HG02798 (cell line): ENCODE results near the gene IMPDH2.

Experiments used
- ATAC-seq: cut with Tn5 transposase; IDR thresholded peaks from one replicate; pipeline ENCODE4 v1.9.1; 2021; ENCODE audit warnings: mild to moderate bottlenecking; ENCODE audit not compliant: unreplicated experiment, poor library complexity

Gene IMPDH2

DNA sequence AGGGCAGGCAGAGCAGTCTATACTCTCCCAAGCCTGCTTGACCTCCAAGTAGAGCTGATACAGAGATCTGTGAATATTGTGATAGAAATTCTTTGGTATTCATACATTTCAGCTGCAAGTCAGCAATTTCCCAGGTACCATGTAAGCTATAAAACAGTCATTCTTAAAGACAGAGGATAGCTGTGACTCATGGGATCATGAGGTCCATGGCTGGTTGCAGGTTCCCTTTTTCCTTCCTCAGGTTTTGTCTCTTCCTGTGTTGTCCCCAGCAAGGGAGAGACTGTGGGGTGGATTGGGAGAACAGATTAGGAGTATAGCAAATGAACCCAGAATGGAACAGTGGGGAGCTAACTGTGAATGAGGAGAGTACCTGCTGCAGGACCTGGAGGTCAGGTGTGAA, 44.5 kb downstream of the IMPDH2 start:
- ATAC-seq, result no peak

DNA sequence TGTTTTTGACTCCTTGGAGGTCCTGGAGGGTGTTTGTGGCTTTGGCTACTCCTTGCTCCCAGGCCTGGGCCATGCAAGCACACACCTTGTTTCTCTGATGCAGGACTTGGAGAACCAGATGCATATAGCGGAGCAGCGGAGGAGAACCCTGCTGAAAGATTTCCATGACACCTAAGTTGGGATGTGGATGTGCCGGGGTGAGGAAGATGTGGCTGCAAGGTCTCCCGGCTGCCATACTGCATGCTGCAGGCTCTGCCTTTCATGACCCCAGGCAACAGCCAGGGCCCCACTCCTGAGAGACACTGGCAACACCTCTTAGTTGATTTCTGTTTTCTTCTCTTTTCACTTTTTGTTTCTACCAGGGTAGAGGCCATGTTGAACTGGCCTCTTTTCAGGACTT, 46.1 kb downstream of the IMPDH2 start:
- ATAC-seq, result no peak

DNA sequence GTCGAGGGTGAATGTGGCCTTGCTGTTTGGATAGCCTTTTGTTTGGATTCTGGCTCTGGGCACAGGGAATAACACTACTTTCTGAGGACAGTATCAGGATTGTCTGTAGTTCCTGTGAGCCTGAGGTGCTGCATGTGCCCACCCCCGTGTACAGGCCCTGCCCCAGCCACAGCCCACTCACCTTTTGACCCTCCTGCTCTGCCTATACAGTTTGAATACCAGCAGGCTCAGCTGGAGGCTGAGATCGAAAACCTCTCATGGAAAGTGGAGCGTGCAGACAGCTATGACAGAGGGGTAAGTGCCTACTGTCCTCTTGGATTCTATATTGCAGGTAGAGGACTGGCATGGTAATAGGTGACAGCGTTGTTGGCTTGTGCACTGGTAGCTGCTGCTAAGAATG, 46.5 kb downstream of the IMPDH2 start:
- ATAC-seq, result no peak

DNA sequence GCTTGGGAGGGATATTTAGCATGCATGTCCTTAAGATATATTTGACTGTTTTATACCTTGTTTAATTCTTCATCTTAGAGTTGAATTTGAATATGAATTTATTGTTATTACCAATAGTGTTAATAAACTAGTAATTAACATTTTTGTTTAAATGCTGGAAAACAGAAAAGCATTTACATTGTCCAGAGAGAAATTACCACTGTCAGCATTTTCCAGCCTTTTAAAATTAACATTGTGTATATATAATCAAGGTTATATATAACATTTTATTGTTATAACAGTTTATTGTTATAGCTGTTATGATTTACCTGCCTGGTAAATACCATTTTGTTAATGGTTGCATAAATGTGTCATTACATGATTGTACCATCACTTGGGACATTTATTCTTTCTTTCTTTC, 47.2 kb downstream of the IMPDH2 start:
- ATAC-seq, result no peak

DNA sequence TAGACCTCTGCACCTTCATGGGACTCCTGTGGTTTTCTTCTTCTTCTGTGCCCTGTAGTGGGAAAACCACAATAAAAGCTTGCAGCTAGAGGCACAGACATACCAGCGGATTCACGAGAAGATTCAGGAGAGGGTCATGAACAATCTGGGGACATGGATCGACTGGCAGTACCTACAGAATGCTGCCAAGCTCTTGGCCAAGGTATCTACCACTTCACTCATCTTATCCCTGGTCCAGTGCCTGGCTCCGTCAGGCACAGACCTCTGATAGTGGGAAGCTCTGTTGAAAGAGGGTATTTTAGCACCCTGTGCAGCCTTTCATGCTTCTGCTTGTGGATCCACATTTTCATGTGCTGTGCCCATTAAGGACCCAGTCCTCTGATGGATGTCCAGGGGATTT, 48.9 kb downstream of the IMPDH2 start:
- no peak for ATAC-seq

DNA sequence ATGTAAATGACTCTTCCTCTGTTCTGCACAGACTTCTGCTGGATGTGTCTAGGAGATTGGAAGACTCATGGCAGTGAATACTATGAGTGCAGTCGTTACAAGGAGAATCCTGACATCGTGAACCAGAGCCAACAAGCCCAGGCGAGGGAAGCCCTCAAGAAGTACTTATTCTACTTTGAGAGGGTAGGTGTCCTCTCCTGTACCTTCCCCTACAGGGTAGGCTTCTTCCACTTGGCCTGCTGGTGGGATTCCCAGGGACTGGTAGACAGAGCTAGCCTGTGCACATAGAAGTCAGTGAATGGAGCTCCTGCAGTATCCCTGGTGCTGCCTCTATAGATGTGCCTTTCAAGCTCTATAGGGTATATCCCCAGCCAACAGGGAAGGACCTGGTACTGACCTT, 49.7 kb downstream of the IMPDH2 start:
- ATAC-seq, result no peak
